Spleen (tissue), 11 donors: ENCODE results near the gene DNTT. TPM values are rescaled to one million over a fixed set of nuclear protein-coding genes. Genes with fewer than 3 reads are reported as not detected.

Source experiments
- DNase-seq: peaks from one replicate; pipeline ENCODE4 v3.0.0-alpha.2; 2020
- H3K27ac ChIP-seq, 8 donors: fragments of 200-600 bp; sonication (generic) in 7 of 8; 1 replicate in 4 of 8; 2 replicates in 4 of 8; pipeline versions ENCODE4 v1.5.0 to v1.8.0; 2016 to 2021; ENCODE audit warnings: inconsistent platforms in 4 of 8, mild to moderate bottlenecking in 4 of 8, moderate library complexity in 1 of 8
- H3K27me3 ChIP-seq, 7 donors: fragments of 200-600 bp; sonication (generic) in 6 of 7; replicated peaks in 1 of 7; 1 replicate in 4 of 7; 2 replicates in 3 of 7; pipeline versions ENCODE4 v1.5.0 to v1.8.0; 2016 to 2021; ENCODE audit warnings: inconsistent platforms in 3 of 7, mild to moderate bottlenecking in 1 of 7
- H3K36me3 ChIP-seq, 6 donors: fragments of 200-600 bp; sonication (generic) in 5 of 6; 1 replicate in 4 of 6; 2 replicates in 2 of 6; pipeline versions ENCODE4 v1.5.0 to v1.8.0; 2016 to 2021; ENCODE audit warnings: inconsistent platforms in 2 of 6
- H3K4me1 ChIP-seq, 6 donors: fragments of 200-600 bp; sonication (generic) in 5 of 6; 1 replicate in 3 of 6; 2 replicates in 3 of 6; pipeline versions ENCODE4 v1.5.0 to v1.8.0; 2016 to 2021; ENCODE audit warnings: inconsistent platforms in 3 of 6
- H3K4me3 ChIP-seq, 8 donors: fragments of 200-600 bp; sonication (generic) in 7 of 8; 1 replicate in 4 of 8; 2 replicates in 4 of 8; pipeline versions ENCODE4 v1.5.0 to v1.8.0; 2016 to 2021; ENCODE audit warnings: inconsistent platforms in 4 of 8, mild to moderate bottlenecking in 4 of 8, moderate library complexity in 2 of 8
- H3K9me3 ChIP-seq, 8 donors: fragments of 200-600 bp; sonication (generic) in 7 of 8; 1 replicate in 4 of 8; 2 replicates in 4 of 8; pipeline versions ENCODE4 v1.5.0 to v1.8.0; 2016 to 2021; ENCODE audit warnings: inconsistent platforms in 4 of 8
- POLR2A ChIP-seq, 3 donors: fragments of 450-650 bp; IDR thresholded peaks; one replicate each; pipeline ENCODE4 v1.5.1; 2017; ENCODE audit warnings: antibody characterized with exemption in 3 of 3, mild to moderate bottlenecking in 1 of 3
- POLR2AphosphoS5 ChIP-seq, 3 donors: sonication (generic); formaldehyde crosslinking; IDR thresholded peaks; one replicate each; pipeline ENCODE4 v1.5.1; 2017; ENCODE audit warnings: antibody characterized with exemption in 3 of 3
- WGBS, 5 donors: extraction: QIAGEN DNeasy Blood & Tissue Kit in 3 of 5; methylation state at CpG; one replicate each; pipeline versions ENCODE4 v1.1.5 to v1.1.7; 2013 to 2018; 5-methylcytosine and 5-hydroxymethylcytosine counted together
- intact Hi-C: fragments of 100-400 bp; cut with DNase I; formaldehyde crosslinking; loops from one replicate; pipeline ENCODE4 v1.15.0; 2023; ENCODE audit warnings: low total_unique reads
- polyA plus RNA-seq, 3 donors: library from polyadenylated mRNA; stranded (reverse); fragments of 200-250 nt; gene quantifications; one replicate each; pipeline ENCODE4 v1.2.1, GENCODE V29; 2013
- total RNA-seq, 7 donors: library from RNA; depleted of rRNA in 3 of 7; stranded (reverse); fragments of >200 nt in 3 of 7; fragmentation: NEBNext Ultra II Directional in 4 of 7; extraction: Animal tissue kit (Norgen Biotek cat#: 25700) in 4 of 7; gene quantifications; one replicate each; pipeline versions ENCODE4 v1.1.0 to v1.2.1, GENCODE V29; 2016 to 2021
- TF ChIP-seq, protein P1 (sequence below), 11 experiments: fragments of 200-600 bp in 7 of 11; fragments of 450-650 bp in 4 of 11; sonication (generic) in 4 of 11; IDR thresholded peaks in 8 of 11; conservative IDR thresholded peaks in 3 of 11; 1 replicate in 7 of 11; 2 replicates in 4 of 11; pipeline versions ENCODE4 v1.4.0 to v1.8.0; 2016 to 2021; ENCODE audit warnings: antibody characterized with exemption in 11 of 11, inconsistent platforms in 4 of 11, mild to moderate bottlenecking in 1 of 11
- donor health status: healthy with polysubstance abuse.
- donor health status: DM: no; HTN: no; CAD: no; lungs with moderate emphysema.
- donor health status: DM: no; HTN: no; CAD: no.
- donor health status: Bipolar disorder and iron deficiency.
- donor health status: healthy.
- donor health status: DM: no; HTN: no; CAD: no.
- donor health status: DM: yes; HTN: yes; CAD: no.

DNTT gene
- total and polyA plus RNA-seq, 10 donors: 0.08 to 0.59 TPM; not detected in 8

GRCh38 chr10:96365571-96365970, 61.3 kb downstream of the DNTT start:
- no peak overlapping the region for H3K27ac ChIP-seq
- 76 to 97% (median 88%) methylated on average over 3 of the region's 3 CpGs for WGBS, 5 donors
- no peak overlapping the region for H3K4me3 ChIP-seq
- TF ChIP-seq POLR2AphosphoS5 (IDR thresholded peaks at IDR 0.05): no peak
- no peak for TF ChIP-seq POLR2A (IDR thresholded peaks at IDR 0.05)
- TF ChIP-seq, protein P1, sequence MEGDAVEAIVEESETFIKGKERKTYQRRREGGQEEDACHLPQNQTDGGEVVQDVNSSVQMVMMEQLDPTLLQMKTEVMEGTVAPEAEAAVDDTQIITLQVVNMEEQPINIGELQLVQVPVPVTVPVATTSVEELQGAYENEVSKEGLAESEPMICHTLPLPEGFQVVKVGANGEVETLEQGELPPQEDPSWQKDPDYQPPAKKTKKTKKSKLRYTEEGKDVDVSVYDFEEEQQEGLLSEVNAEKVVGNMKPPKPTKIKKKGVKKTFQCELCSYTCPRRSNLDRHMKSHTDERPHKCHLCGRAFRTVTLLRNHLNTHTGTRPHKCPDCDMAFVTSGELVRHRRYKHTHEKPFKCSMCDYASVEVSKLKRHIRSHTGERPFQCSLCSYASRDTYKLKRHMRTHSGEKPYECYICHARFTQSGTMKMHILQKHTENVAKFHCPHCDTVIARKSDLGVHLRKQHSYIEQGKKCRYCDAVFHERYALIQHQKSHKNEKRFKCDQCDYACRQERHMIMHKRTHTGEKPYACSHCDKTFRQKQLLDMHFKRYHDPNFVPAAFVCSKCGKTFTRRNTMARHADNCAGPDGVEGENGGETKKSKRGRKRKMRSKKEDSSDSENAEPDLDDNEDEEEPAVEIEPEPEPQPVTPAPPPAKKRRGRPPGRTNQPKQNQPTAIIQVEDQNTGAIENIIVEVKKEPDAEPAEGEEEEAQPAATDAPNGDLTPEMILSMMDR (IDR thresholded peaks at IDR 0.05 in 8 of 11, conservative IDR thresholded peaks at IDR 0.05 in 3 of 11): no peak
- peaks cover 0 to 4% (median 1%) of the 10 kb centered on the region in 6 donors for H3K4me1 ChIP-seq
- no peaks in the 10 kb centered on the region for H3K27me3 ChIP-seq
- no peaks in the 10 kb centered on the region for H3K36me3 ChIP-seq
- intact Hi-C loops: no loop called here
- H3K9me3 ChIP-seq: peaks cover 0 to 6% (median 0%) of the 10 kb centered on the region in 8 donors
- no peak for DNase-seq

- DNase-seq: no peak
- Histone ChIP-seq H3K4me3 (no peak overlapping the region), H3K4me1 (peaks cover 0 to 6% (median 1%) of the 10 kb centered on the region in 6 donors), H3K27me3 (no peaks in the 10 kb centered on the region), H3K9me3 (peaks cover 0 to 6% (median 0%) of the 10 kb centered on the region in 8 donors), H3K36me3 (no peaks in the 10 kb centered on the region), H3K27ac (no peak overlapping the region)
- TF ChIP-seq POLR2AphosphoS5 (IDR thresholded peaks at IDR 0.05) (no peak), POLR2A (IDR thresholded peaks at IDR 0.05) (no peak)
- TF ChIP-seq, protein P1 (IDR thresholded peaks at IDR 0.05 in 8 of 11, conservative IDR thresholded peaks at IDR 0.05 in 3 of 11): no peak
- intact Hi-C loops: no loop called here
- WGBS, 5 donors: 85 to 94% (median 91%) methylated on average over 3 of the region's 3 CpGs
These were observed 62.3 kb downstream of the DNTT start for GRCh38 chr10:96366508-96366907.

- H3K4me3 ChIP-seq: no peak overlapping the region
- intact Hi-C loops: no loop called here
- TF ChIP-seq POLR2AphosphoS5 (IDR thresholded peaks at IDR 0.05) (no peak), POLR2A (IDR thresholded peaks at IDR 0.05) (no peak)
- TF ChIP-seq, protein P1 (IDR thresholded peaks at IDR 0.05 in 8 of 11, conservative IDR thresholded peaks at IDR 0.05 in 3 of 11): no peak
- DNase-seq: no peak
- no peaks in the 10 kb centered on the region for H3K27me3 ChIP-seq
- H3K4me1 ChIP-seq: peaks cover 0 to 6% (median 1%) of the 10 kb centered on the region in 6 donors
- no peaks in the 10 kb centered on the region for H3K36me3 ChIP-seq
- peaks cover 0 to 1% (median 0%) of the 10 kb centered on the region in 8 donors for H3K9me3 ChIP-seq
- no peak overlapping the region for H3K27ac ChIP-seq
- WGBS, 5 donors: 80 to 91% (median 84%) methylated on average over 4 of the region's 4 CpGs
These were observed 63.2 kb downstream of the DNTT start for GRCh38 chr10:96367470-96367869.

- intact Hi-C loops: no loop called here
- H3K27ac ChIP-seq: no peak overlapping the region
- DNase-seq: no peak
- H3K4me1 ChIP-seq: peaks cover 0 to 6% (median 1%) of the 10 kb centered on the region in 6 donors
- TF ChIP-seq POLR2AphosphoS5 (IDR thresholded peaks at IDR 0.05) (no peak), POLR2A (IDR thresholded peaks at IDR 0.05) (no peak)
- TF ChIP-seq, protein P1 (IDR thresholded peaks at IDR 0.05 in 8 of 11, conservative IDR thresholded peaks at IDR 0.05 in 3 of 11): no peak
- WGBS, 5 donors: 87 to 92% (median 89%) methylated on average over 5 of the region's 5 CpGs
- no peak overlapping the region for H3K4me3 ChIP-seq
- H3K36me3 ChIP-seq: no peaks in the 10 kb centered on the region
- H3K9me3 ChIP-seq: no peaks in the 10 kb centered on the region
- H3K27me3 ChIP-seq: no peaks in the 10 kb centered on the region
These were observed 64.7 kb downstream of the DNTT start for GRCh38 chr10:96368971-96369370.
